Mesenchymal stem cell (in vitro differentiated cells and primary cell): ENCODE results near the gene PDHA1. TPM values are rescaled to one million over a fixed set of nuclear protein-coding genes. Genes with fewer than 3 reads are reported as not detected.

Experiments
- DNase-seq: peaks from one replicate; pipeline ENCODE4 v3.0.0-alpha.2; 2013
- H2AFZ ChIP-seq: one replicate; pipeline ENCODE4 v1.6.1; 2013; ENCODE audit warnings: low read depth, mild to moderate bottlenecking, control low read depth, inconsistent platforms, low read length, moderate library complexity
- H2AK5ac ChIP-seq: 2 replicates; pipeline ENCODE4 v1.6.1; 2013; ENCODE audit warnings: low read length, moderate library complexity, mild to moderate bottlenecking, inconsistent platforms; ENCODE audit not compliant: severe bottlenecking
- H2BK120ac ChIP-seq: one replicate; pipeline ENCODE4 v1.6.1; 2013; ENCODE audit warnings: low read depth, mild to moderate bottlenecking, inconsistent platforms, low read length, moderate library complexity
- H2BK12ac ChIP-seq, 2 experiments: one replicate each; pipeline ENCODE4 v1.6.1; 2013; ENCODE audit warnings: inconsistent platforms in 2 of 2, low read length in 2 of 2, mild to moderate bottlenecking in 2 of 2, moderate library complexity in 2 of 2, control low read depth in 1 of 2
- H2BK15ac ChIP-seq: one replicate; pipeline ENCODE4 v1.6.1; 2013; ENCODE audit warnings: mild to moderate bottlenecking, low read depth, inconsistent platforms; ENCODE audit not compliant: poor library complexity, severe bottlenecking
- H2BK5ac ChIP-seq: 2 replicates; pipeline ENCODE4 v1.6.1; 2013; ENCODE audit warnings: low read depth, mild to moderate bottlenecking, low read length, control low read depth, inconsistent platforms; ENCODE audit not compliant: poor library complexity, severe bottlenecking
- H3K14ac ChIP-seq, 2 experiments: one replicate each; pipeline ENCODE4 v1.6.1; 2013; ENCODE audit warnings: inconsistent platforms in 2 of 2, low read length in 2 of 2, control low read depth in 1 of 2, mild to moderate bottlenecking in 1 of 2, moderate library complexity in 1 of 2
- H3K18ac ChIP-seq, 2 experiments: one replicate each; pipeline ENCODE4 v1.6.1; 2013; ENCODE audit warnings: inconsistent platforms in 2 of 2, low read length in 2 of 2, control low read depth in 1 of 2, low read depth in 1 of 2, mild to moderate bottlenecking in 1 of 2
- H3K23ac ChIP-seq, 2 experiments: one replicate each; pipeline ENCODE4 v1.6.1; 2013; ENCODE audit warnings: inconsistent platforms in 2 of 2, low read length in 2 of 2, mild to moderate bottlenecking in 2 of 2, moderate library complexity in 2 of 2, control low read depth in 1 of 2
- H3K27ac ChIP-seq: 2 replicates; pipeline ENCODE4 v1.5.1; 2013; ENCODE audit warnings: mild to moderate bottlenecking, moderate library complexity, low read length, control low read depth, inconsistent platforms; ENCODE audit not compliant: poor library complexity, severe bottlenecking
- H3K27me3 ChIP-seq, 2 experiments: 2 replicates each; pipeline versions ENCODE4 v1.6.1 to v1.7.0; 2013; ENCODE audit warnings: low read length in 2 of 2, mild to moderate bottlenecking in 2 of 2, moderate library complexity in 2 of 2, control low read depth in 1 of 2, inconsistent platforms in 1 of 2; ENCODE audit not compliant: control insufficient read depth in 1 of 2, insufficient read depth in 1 of 2
- H3K36me3 ChIP-seq, 2 experiments: 2 replicates each; pipeline versions ENCODE4 v1.6.1 to v1.7.0; 2013; ENCODE audit warnings: low read length in 2 of 2, control low read depth in 1 of 2, inconsistent platforms in 1 of 2, low read depth in 1 of 2, mild to moderate bottlenecking in 1 of 2; ENCODE audit not compliant: insufficient read depth in 2 of 2, control insufficient read depth in 1 of 2
- H3K4ac ChIP-seq, 2 experiments: one replicate each; pipeline ENCODE4 v1.6.1; 2013; ENCODE audit warnings: inconsistent platforms in 2 of 2, low read length in 2 of 2, mild to moderate bottlenecking in 2 of 2, moderate library complexity in 2 of 2, control low read depth in 1 of 2, low read depth in 1 of 2
- H3K4me1 ChIP-seq: 2 replicates; pipeline ENCODE4 v1.6.1; 2013; ENCODE audit warnings: low read depth, low read length, control low read depth; ENCODE audit not compliant: control insufficient read depth, insufficient read depth
- H3K4me2 ChIP-seq: 2 replicates; pipeline ENCODE4 v1.6.1; 2013; ENCODE audit warnings: low read length, mild to moderate bottlenecking, inconsistent platforms; ENCODE audit not compliant: poor library complexity, severe bottlenecking
- H3K4me3 ChIP-seq, 2 experiments: 2 replicates each; pipeline versions ENCODE4 v1.5.1 to v1.7.0; 2013; ENCODE audit warnings: low read length in 2 of 2, mild to moderate bottlenecking in 2 of 2, control low read depth in 1 of 2, low read depth in 1 of 2; ENCODE audit not compliant: insufficient read depth in 1 of 2
- H3K79me1 ChIP-seq: replicated peaks from 2 replicates; pipeline ENCODE4 v1.6.1; 2013; ENCODE audit warnings: mild to moderate bottlenecking, control low read depth, low read length, inconsistent platforms; ENCODE audit not compliant: poor library complexity, severe bottlenecking
- H3K9ac ChIP-seq: 2 replicates; pipeline ENCODE4 v1.7.0; 2013; ENCODE audit warnings: mild to moderate bottlenecking, low read length, moderate library complexity
- H3K9me3 ChIP-seq: 2 replicates; pipeline ENCODE4 v1.7.0; 2013; ENCODE audit warnings: mild to moderate bottlenecking, low read length; ENCODE audit not compliant: control insufficient read depth
- H4K8ac ChIP-seq: one replicate; pipeline ENCODE4 v1.6.1; 2013; ENCODE audit warnings: inconsistent platforms, mild to moderate bottlenecking, low read length, moderate library complexity
- H4K91ac ChIP-seq: one replicate; pipeline ENCODE4 v1.6.1; 2013; ENCODE audit warnings: mild to moderate bottlenecking, low read length, inconsistent platforms
- WGBS: methylation state at CpG from one replicate; pipeline ENCODE4 v1.1.7; 2013; ENCODE audit warnings: mixed read lengths; 5-methylcytosine and 5-hydroxymethylcytosine counted together
- small RNA-seq: library from polyadenylated mRNA; stranded (forward); fragments of <200 nt; extraction: miRNeasy Mini kit (QIAGEN cat#:217004); gene quantifications from one replicate; pipeline ENCODE3, GENCODE V24; 2013; ENCODE audit warnings: low read depth

Gene PDHA1

GRCh38 chrX:19410259-19410658 is 66.5 kb downstream of the PDHA1 start:
- Histone ChIP-seq H3K27me3 (peaks cover 0 to 9% of the 10 kb centered on the region in 2 experiments), H3K27ac (no peak overlapping the region), H3K4ac (no peak overlapping the region), H3K9me3 (peaks cover 6% of the 10 kb centered on the region), H3K4me1 (no peaks in the 10 kb centered on the region), H2BK5ac (no peak overlapping the region), H3K79me1 (no peaks in the 10 kb centered on the region), H2BK15ac (no peak overlapping the region), H3K18ac (no peak overlapping the region), H4K8ac (no peak overlapping the region), H3K36me3 (no peaks in the 10 kb centered on the region), H2BK120ac (no peak overlapping the region), H3K9ac (no peak overlapping the region), H2AFZ (no peak overlapping the region), H3K14ac (no peak overlapping the region), H3K4me3 (no peak overlapping the region), H4K91ac (no peak overlapping the region), H2AK5ac (no peak overlapping the region), H3K4me2 (no peak overlapping the region), H3K23ac (no peak overlapping the region), H2BK12ac (no peak overlapping the region)
- WGBS: no CpG with 5 or more reads among the region's 2 CpGs
- no peak for DNase-seq

Small RNA genes lying within 50 kb of the gene (small RNA-seq; reads per million reads assigned to genes)
- gene RF00019: not detected
